DOHH2 (cell line): ENCODE data around the gene ETHE1.
A peak's percentile ranks its signal among the peaks of the same experiment; 100 is the strongest.

ENCODE experiments used
- CTCF ChIP-seq: fragments of 200-600 bp; sonication (generic); IDR thresholded peaks from one replicate; pipeline ENCODE4 v1.5.1; 2014; ENCODE audit warnings: antibody characterized with exemption, mild to moderate bottlenecking, low read depth, low read length; ENCODE audit not compliant: poor library complexity, severe bottlenecking
- EZH2phosphoT487 ChIP-seq: fragments of 200-600 bp; sonication (generic); IDR thresholded peaks from 2 replicates; pipeline ENCODE4 v1.6.1; 2017; ENCODE audit warnings: borderline replicate concordance, mild to moderate bottlenecking, antibody characterized with exemption, low read length, moderate library complexity, mixed read lengths

- TF ChIP-seq EZH2phosphoT487, result no peak
- peak; percentile 84 for TF ChIP-seq CTCF
Measured at GRCh38 chr19:43519436-43520088, 7.4 kb downstream of the ETHE1 start.
